ENCODE data around the gene MT1A. TPM values are rescaled to one million over a fixed set of nuclear protein-coding genes. Genes with fewer than 3 reads are reported as not detected.
A peak's percentile ranks its signal among the peaks of the same experiment; 100 is the strongest.

Gene MT1A
- polyA plus RNA-seq, 4 donors = 1.3 to 240 (median 21.3) TPM

- H3K4me3 ChIP-seq (ENCODE audit: low read depth in 1 of 3, low read length in 3 of 3) = peak overlapping the region in 2 of 3 donors; percentile 42 to 45
- peaks cover 0 to 7% (median 0%) of the 10 kb centered on the region in 3 donors for H3K4me1 ChIP-seq (ENCODE audit: control insufficient read depth in 3 of 3, insufficient read depth in 2 of 3, low read depth in 1 of 3, low read length in 2 of 3)
- DNase-seq = no peak
- 21 to 25% (median 25%) methylated on average over 14 of the region's 14 CpGs for WGBS, 3 donors
- peak overlapping the region in 1 of 3 donors; percentile 62 for H3K27ac ChIP-seq (ENCODE audit: low read depth in 1 of 3, low read length in 2 of 3)
- H3K9me3 ChIP-seq (ENCODE audit: control insufficient read depth in 2 of 2, insufficient read depth in 1 of 2, low read depth in 1 of 2, low read length in 1 of 2) = no peaks in the 10 kb centered on the region
- no peaks in the 10 kb centered on the region for H3K36me3 ChIP-seq (ENCODE audit: control insufficient read depth in 3 of 3, insufficient read depth in 2 of 3, low read depth in 1 of 3, low read length in 3 of 3)
- H3K27me3 ChIP-seq (ENCODE audit: control insufficient read depth in 3 of 3, insufficient read depth in 3 of 3, low read length in 3 of 3) = peaks cover 0 to 64% (median 19%) of the 10 kb centered on the region in 3 donors
- no peak for FAIRE-seq
Measured at GRCh38 chr16:56631832-56632155, 6.7 kb upstream of the MT1A start.

- H3K4me3 ChIP-seq (ENCODE audit: low read depth in 1 of 3, low read length in 3 of 3) = peak within 1 kb of the TSS in 2 of 3 donors; percentile 42 to 45
- FAIRE-seq = no peak
- H3K9me3 ChIP-seq (ENCODE audit: control insufficient read depth in 2 of 2, insufficient read depth in 1 of 2, low read depth in 1 of 2, low read length in 1 of 2) = no peaks in the 10 kb centered on the region
- WGBS, 3 donors = 2 to 3% (median 3%) methylated on average over 32 to 61 of the region's 61 CpGs
- H3K36me3 ChIP-seq (ENCODE audit: control insufficient read depth in 3 of 3, insufficient read depth in 2 of 3, low read depth in 1 of 3, low read length in 3 of 3) = no peaks in the 10 kb centered on the region
- H3K27ac ChIP-seq (ENCODE audit: low read depth in 1 of 3, low read length in 2 of 3) = peak within 1 kb of the TSS in 1 of 3 donors; percentile 64
- DNase-seq = peak in 1 of 2 donors; percentile 37
- peaks cover 0 to 7% (median 0%) of the 10 kb centered on the region in 3 donors for H3K4me1 ChIP-seq (ENCODE audit: control insufficient read depth in 3 of 3, insufficient read depth in 2 of 3, low read depth in 1 of 3, low read length in 2 of 3)
- H3K27me3 ChIP-seq (ENCODE audit: control insufficient read depth in 3 of 3, insufficient read depth in 3 of 3, low read length in 3 of 3) = peaks cover 0 to 66% (median 19%) of the 10 kb centered on the region in 3 donors
Measured at GRCh38 chr16:56632156-56632847, 6.2 kb upstream of the MT1A start, which contains the start of gene MT1M. TSS of gene MT1M (plus strand) at chr16:56632659. CDS start at chr16:56632732, 73 bp downstream.

- Histone ChIP-seq H3K9me3 (ENCODE audit: control insufficient read depth in 2 of 2, insufficient read depth in 1 of 2, low read depth in 1 of 2, low read length in 1 of 2) (no peaks in the 10 kb centered on the region), H3K4me1 (ENCODE audit: control insufficient read depth in 3 of 3, insufficient read depth in 2 of 3, low read depth in 1 of 3, low read length in 2 of 3) (peaks cover 0 to 7% (median 0%) of the 10 kb centered on the region in 3 donors), H3K4me3 (ENCODE audit: low read depth in 1 of 3, low read length in 3 of 3) (peak overlapping the region in 2 of 3 donors; percentile 42 to 45), H3K27me3 (ENCODE audit: control insufficient read depth in 3 of 3, insufficient read depth in 3 of 3, low read length in 3 of 3) (peaks cover 0 to 72% (median 21%) of the 10 kb centered on the region in 3 donors), H3K36me3 (ENCODE audit: control insufficient read depth in 3 of 3, insufficient read depth in 2 of 3, low read depth in 1 of 3, low read length in 3 of 3) (no peaks in the 10 kb centered on the region), H3K27ac (ENCODE audit: low read depth in 1 of 3, low read length in 2 of 3) (peak overlapping the region in 1 of 3 donors; percentile 64)
- 19 to 37% (median 27%) methylated on average over 6 of the region's 6 CpGs for WGBS, 3 donors
- DNase-seq = peak in 1 of 2 donors; percentile 29
- no peak for FAIRE-seq
Measured at GRCh38 chr16:56632848-56633365, 5.6 kb upstream of the MT1A start.

- Histone ChIP-seq H3K4me3 (ENCODE audit: low read depth in 1 of 3, low read length in 3 of 3) (no peak overlapping the region), H3K27ac (ENCODE audit: low read depth in 1 of 3, low read length in 2 of 3) (no peak overlapping the region), H3K9me3 (ENCODE audit: control insufficient read depth in 2 of 2, insufficient read depth in 1 of 2, low read depth in 1 of 2, low read length in 1 of 2) (no peaks in the 10 kb centered on the region), H3K4me1 (ENCODE audit: control insufficient read depth in 3 of 3, insufficient read depth in 2 of 3, low read depth in 1 of 3, low read length in 2 of 3) (peaks cover 0 to 8% (median 0%) of the 10 kb centered on the region in 3 donors), H3K36me3 (ENCODE audit: control insufficient read depth in 3 of 3, insufficient read depth in 2 of 3, low read depth in 1 of 3, low read length in 3 of 3) (no peaks in the 10 kb centered on the region), H3K27me3 (ENCODE audit: control insufficient read depth in 3 of 3, insufficient read depth in 3 of 3, low read length in 3 of 3) (peaks cover 0 to 79% (median 21%) of the 10 kb centered on the region in 3 donors)
- FAIRE-seq (no peak), DNase-seq (no peak)
- WGBS, 3 donors = 57 to 61% (median 59%) methylated on average over 7 of the region's 7 CpGs
Measured at GRCh38 chr16:56633535-56633934, 4.9 kb upstream of the MT1A start.

- peaks cover 0 to 92% (median 26%) of the 10 kb centered on the region in 3 donors for H3K27me3 ChIP-seq (ENCODE audit: control insufficient read depth in 3 of 3, insufficient read depth in 3 of 3, low read length in 3 of 3)
- WGBS, 3 donors = 19 to 33% (median 20%) methylated on average over 47 of the region's 47 CpGs
- H3K36me3 ChIP-seq (ENCODE audit: control insufficient read depth in 3 of 3, insufficient read depth in 2 of 3, low read depth in 1 of 3, low read length in 3 of 3) = no peaks in the 10 kb centered on the region
- H3K27ac ChIP-seq (ENCODE audit: low read depth in 1 of 3, low read length in 2 of 3) = no peak overlapping the region
- DNase-seq (no peak), FAIRE-seq (no peak)
- no peaks in the 10 kb centered on the region for H3K9me3 ChIP-seq (ENCODE audit: control insufficient read depth in 2 of 2, insufficient read depth in 1 of 2, low read depth in 1 of 2, low read length in 1 of 2)
- H3K4me1 ChIP-seq (ENCODE audit: control insufficient read depth in 3 of 3, insufficient read depth in 2 of 3, low read depth in 1 of 3, low read length in 2 of 3) = peaks cover 0 to 12% (median 2%) of the 10 kb centered on the region in 3 donors
- H3K4me3 ChIP-seq (ENCODE audit: low read depth in 1 of 3, low read length in 3 of 3) = peak overlapping the region in 1 of 3 donors; percentile 27
Measured at GRCh38 chr16:56634715-56635440, 3.6 kb upstream of the MT1A start.

GRCh38 chr16:56635441-56635967 is 3.0 kb upstream of the MT1A start:
- FAIRE-seq = no peak
- Histone ChIP-seq H3K9me3 (ENCODE audit: control insufficient read depth in 2 of 2, insufficient read depth in 1 of 2, low read depth in 1 of 2, low read length in 1 of 2) (no peaks in the 10 kb centered on the region), H3K4me3 (ENCODE audit: low read depth in 1 of 3, low read length in 3 of 3) (peak overlapping the region in 1 of 3 donors; percentile 27), H3K27me3 (ENCODE audit: control insufficient read depth in 3 of 3, insufficient read depth in 3 of 3, low read length in 3 of 3) (peaks cover 0 to 96% (median 26%) of the 10 kb centered on the region in 3 donors), H3K36me3 (ENCODE audit: control insufficient read depth in 3 of 3, insufficient read depth in 2 of 3, low read depth in 1 of 3, low read length in 3 of 3) (no peaks in the 10 kb centered on the region), H3K4me1 (ENCODE audit: control insufficient read depth in 3 of 3, insufficient read depth in 2 of 3, low read depth in 1 of 3, low read length in 2 of 3) (peaks cover 0 to 12% (median 2%) of the 10 kb centered on the region in 3 donors), H3K27ac (ENCODE audit: low read depth in 1 of 3, low read length in 2 of 3) (no peak overlapping the region)
- 12 to 20% (median 13%) methylated on average over 32 to 40 of the region's 40 CpGs for whole genome bisulfite sequencing, 3 donors
- no peak for DNase-seq

GRCh38 chr16:56636616-56637413 is 1.7 kb upstream of the MT1A start:
- no peaks in the 10 kb centered on the region for H3K9me3 ChIP-seq (ENCODE audit: control insufficient read depth in 2 of 2, insufficient read depth in 1 of 2, low read depth in 1 of 2, low read length in 1 of 2)
- DNase-seq (peak in 1 of 2 donors; percentile 32), FAIRE-seq (no peak)
- H3K27ac ChIP-seq (ENCODE audit: low read depth in 1 of 3, low read length in 2 of 3) = no peak overlapping the region
- no peaks in the 10 kb centered on the region for H3K36me3 ChIP-seq (ENCODE audit: control insufficient read depth in 3 of 3, insufficient read depth in 2 of 3, low read depth in 1 of 3, low read length in 3 of 3)
- H3K4me1 ChIP-seq (ENCODE audit: control insufficient read depth in 3 of 3, insufficient read depth in 2 of 3, low read depth in 1 of 3, low read length in 2 of 3) = peaks cover 0 to 12% (median 2%) of the 10 kb centered on the region in 3 donors
- WGBS, 3 donors = 44 to 47% (median 47%) methylated on average over 9 of the region's 9 CpGs
- no peak overlapping the region for H3K4me3 ChIP-seq (ENCODE audit: low read depth in 1 of 3, low read length in 3 of 3)
- H3K27me3 ChIP-seq (ENCODE audit: control insufficient read depth in 3 of 3, insufficient read depth in 3 of 3, low read length in 3 of 3) = peaks cover 0 to 97% (median 26%) of the 10 kb centered on the region in 3 donors

All from small intestine (tissue), 7 donors.